ENCODE data around the gene TBC1D9B.
"Not testable (repeated sequence)": the region's sequence is repeated elsewhere in the genome, so short reads cannot be mapped to it uniquely, and the experiment has no call there.

The TBC1D9B gene

DNA sequence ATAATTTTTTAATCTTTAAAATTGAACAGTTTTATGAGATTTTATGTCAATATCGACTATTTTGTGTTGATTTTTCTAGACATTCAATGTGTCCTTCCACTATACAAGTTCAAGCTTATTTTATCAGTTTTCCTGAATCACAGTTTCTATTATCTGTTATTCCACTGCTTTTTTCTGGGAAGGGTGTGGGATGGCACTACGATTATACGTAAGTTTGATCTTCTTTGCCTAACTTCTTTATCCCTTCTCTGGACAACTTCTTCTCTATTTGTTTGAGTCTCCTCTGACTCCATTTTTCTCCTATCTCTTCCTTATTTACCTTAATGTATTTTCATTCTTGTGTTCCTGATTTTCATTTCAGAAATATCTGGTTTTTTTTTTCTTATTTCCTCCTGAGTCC is 24.5 kb downstream of the TBC1D9B start:
- no peak for DNase-seq

GRCh38 chr5:179882338-179882737 is 25.4 kb downstream of the TBC1D9B start:
- DNase-seq, result no peak

GRCh38 chr5:179880848-179881590 is 26.7 kb downstream of the TBC1D9B start:
- DNase-seq, result no peak

GRCh38 chr5:179880066-179880650 is 27.5 kb downstream of the TBC1D9B start:
- DNase-seq, result no peak

- DNase-seq, result no peak
These were observed 28.0 kb downstream of the TBC1D9B start for GRCh38 chr5:179879690-179880010.

DNA sequence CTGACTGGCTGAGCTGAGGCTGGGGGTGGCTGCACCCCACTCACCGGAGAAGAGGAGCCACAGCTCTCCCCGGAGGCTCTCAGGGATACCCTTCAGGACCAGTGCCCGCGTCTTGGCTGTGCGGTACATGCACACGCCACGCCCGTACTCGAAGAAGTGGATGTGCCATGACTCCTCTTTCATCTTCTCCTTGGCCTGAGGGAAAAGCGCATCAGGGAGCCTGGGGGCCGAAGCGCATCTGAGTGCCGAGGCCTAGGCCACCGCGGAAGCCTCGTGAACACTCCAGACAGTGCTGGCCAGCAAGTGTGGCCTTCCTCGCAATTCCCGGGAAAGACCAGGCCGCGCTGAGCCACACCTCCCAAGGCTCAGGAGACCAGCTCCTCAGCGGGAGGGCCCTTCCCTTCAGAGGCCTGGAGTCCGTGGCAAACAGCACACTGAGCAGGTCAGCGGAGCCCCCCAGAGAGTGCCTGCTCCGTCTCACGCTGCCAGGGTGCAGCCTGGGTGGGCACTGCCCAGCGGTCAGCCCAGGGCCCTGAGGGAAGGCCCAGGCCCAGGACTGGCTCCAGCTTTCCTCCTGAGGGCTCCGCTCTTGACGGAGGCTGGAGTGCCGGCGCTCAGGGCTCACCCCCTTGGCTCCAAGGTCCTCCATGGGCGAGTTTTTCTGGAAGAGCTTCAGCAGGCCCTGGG is 28.6 kb downstream of the TBC1D9B start:
- no peak for DNase-seq

DNA sequence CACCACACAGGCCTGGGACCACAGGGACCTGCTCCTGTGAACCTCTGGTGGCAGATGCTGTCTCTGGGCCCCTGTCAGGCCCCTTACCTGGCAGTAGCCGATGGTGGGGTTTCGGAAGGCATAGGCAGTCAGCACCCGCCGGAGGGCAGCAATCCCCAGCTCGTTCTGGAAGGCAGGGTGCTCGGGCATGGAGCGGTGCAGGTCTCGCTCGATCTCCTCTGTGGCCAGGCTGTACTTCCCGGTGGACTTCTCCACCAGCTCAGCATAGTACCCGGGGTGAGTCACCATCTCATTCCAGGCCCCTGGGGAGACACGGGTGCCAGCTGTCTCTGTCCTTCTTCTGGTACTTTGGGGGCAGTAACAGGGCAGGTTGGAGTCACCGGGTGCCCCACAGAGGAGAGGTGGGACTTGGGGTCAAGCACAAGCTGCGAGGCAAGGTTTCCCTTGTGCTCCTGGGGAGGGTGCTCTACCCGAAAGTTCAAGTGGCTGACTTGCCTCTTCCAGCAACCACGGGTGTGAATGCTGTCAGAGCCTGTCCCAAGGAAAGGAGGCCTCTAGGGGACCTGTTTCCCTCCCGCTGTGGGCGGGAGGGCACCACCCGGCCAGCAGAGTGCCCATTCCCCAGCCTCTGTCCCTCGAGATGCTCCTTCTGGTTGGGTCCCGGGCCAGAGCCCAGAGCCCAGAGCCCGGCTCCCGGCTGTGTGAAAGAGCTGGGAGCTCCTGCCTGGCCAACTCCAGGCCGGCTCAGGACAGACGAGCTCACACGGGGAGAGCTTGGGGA is 29.3 kb downstream of the TBC1D9B start:
- no peak for DNase-seq

DNA sequence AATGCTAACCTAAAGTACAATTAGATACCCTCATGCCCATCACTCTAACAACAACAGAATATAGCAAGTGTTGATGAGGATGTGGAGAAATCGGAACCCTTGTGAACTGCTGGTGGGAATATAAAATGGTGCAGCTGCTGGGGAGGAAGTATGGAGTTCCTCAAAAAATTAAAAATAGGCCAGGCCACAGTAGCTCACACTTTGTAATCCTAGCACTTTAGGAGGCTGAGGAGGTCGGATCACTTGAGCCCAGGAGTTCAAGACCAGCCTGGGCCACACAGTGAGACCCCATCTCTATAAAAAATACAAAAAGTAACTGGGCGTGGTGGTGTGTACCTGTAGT is 31.1 kb downstream of the TBC1D9B start:
- no peak for DNase-seq

DNA sequence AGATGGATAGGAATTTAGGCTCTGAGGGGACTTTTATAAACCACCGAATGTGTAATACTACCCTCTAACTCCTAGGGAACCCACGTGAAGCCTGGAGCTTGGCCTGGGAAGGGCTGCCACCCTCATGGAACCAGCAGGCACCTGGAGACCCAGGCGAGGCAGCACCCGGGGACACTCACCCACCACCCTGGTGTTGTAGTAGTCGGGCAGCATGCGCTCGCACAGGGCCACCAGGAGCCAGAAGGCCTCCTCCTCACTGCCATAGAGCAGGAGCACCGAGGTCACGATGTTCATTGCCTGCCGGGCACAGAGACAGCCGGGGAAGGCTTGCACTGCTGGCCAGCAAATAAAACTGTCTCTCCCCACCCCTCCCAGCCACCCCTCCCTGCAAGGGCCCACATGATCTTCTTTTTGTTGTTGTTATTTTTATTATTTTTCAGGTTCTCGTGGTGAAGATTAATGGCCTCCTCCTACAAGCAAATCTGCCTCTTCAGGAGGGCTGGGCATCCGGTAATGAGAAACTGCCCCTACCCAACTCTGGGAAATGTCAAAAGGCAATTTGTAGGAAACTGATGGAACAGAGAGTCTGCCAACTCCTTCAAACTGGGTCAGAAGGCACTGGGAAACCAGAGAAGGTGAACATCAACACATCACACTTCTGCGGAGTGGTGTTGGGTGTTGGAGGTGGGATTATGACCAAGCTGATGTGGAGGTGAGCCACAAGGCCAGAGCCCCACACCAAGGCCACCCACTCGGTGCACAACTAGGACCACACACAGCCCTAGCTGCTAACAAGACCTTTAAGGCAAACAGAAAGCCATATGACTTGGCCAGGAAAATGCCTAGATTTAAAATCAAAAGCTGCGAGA is 31.7 kb downstream of the TBC1D9B start:
- DNase-seq, result no peak

DNA sequence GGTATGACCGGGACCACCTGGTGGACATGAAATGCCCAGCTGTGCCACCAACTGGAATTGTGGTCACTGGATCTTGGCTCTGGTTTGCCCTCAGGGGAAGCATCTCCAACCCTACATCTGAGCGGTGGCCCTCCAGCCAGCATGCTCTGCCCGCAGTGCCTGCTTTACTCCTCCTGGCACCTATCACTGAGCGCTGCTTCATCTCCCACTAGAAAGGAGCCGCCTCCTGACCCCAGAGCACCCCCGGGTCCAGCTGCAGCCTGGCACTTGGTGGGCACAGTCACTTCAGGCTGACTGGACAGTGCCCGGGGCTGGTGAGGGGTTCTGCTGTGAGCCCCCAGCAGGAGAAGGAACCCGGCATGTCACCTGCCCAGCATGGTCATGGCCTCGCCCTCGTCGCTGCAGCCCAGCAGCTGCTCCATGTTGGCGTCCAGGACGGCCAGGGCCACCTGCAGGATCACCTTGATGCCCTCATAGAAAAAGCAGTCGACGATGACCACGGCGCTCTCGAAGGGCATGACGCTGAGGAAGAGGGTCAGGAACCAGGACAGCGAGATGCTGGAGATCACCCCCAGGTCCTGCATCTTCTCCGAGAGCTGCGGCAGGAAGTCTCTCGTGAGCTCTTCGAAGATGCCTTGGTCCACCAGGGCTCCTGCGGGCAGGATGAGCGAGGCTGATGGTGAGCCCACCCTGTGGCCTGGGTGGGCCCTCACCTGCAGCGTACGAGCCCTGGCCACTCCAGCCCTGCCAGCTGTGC is 33.0 kb downstream of the TBC1D9B start:
- no peak for DNase-seq

GRCh38 chr5:179874136-179874535 is 33.6 kb downstream of the TBC1D9B start:
- DNase-seq, result no peak

DNA sequence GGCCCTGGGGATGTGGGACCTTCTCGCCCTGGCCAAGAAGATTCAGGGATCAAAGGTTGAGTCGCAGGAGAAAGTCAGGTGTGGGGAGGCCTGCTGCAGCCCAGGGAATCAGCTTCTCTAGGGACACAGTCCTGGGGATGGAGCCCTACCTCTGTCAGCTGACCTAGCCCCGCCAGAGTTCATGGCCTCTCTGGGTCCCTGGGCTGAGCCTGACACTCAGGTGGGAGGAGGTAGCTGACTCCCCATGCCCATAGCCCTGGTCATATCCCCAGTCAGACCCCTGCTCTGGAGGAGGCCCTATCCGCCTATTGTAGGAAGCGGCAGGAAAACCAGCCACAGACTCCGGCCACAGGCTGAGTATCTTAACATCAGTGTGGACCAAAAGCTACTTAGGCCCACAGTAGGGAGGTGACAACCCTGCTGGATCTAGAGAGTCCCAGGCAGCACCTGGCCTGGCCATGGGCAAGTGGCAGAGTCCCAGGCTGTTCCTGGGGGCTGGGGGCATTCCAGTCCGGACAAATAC is 34.0 kb downstream of the TBC1D9B start:
- no peak for DNase-seq

DNA sequence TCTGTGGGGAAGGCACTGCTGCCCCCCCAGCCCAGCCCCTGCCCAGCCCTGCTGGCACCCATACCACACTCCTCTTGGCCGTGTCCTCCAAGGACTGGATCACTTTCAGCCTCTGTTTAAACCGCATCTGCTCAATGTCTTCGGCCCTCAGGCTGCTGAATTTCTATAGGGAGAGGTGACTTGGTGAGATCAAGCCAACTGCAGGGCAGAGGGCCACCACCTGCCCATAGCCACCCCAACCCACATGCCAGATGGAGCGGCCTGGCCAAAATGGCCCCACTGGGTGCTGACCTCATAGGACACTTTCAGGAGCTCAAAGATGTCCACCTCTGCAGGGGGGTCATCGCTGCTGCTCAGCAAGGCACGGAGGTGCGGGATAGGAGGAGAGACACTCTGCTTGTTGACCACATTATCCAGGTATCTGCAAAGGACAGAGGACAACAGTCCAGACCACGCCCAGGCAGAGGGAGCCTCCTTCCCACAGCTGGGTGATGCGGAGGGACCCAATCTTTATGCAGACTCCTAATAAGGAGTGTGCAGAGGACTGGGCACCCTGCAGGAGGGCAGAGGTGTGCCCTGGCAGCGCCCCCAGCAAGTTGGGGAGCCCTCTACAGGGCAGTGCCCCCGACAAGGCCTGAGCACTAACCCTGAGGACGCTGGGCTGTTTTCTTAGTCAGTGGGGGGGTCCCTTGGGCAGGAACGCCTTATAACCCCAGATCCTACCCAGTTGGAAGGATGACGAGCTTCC is 34.7 kb downstream of the TBC1D9B start:
- no peak for DNase-seq

DNA sequence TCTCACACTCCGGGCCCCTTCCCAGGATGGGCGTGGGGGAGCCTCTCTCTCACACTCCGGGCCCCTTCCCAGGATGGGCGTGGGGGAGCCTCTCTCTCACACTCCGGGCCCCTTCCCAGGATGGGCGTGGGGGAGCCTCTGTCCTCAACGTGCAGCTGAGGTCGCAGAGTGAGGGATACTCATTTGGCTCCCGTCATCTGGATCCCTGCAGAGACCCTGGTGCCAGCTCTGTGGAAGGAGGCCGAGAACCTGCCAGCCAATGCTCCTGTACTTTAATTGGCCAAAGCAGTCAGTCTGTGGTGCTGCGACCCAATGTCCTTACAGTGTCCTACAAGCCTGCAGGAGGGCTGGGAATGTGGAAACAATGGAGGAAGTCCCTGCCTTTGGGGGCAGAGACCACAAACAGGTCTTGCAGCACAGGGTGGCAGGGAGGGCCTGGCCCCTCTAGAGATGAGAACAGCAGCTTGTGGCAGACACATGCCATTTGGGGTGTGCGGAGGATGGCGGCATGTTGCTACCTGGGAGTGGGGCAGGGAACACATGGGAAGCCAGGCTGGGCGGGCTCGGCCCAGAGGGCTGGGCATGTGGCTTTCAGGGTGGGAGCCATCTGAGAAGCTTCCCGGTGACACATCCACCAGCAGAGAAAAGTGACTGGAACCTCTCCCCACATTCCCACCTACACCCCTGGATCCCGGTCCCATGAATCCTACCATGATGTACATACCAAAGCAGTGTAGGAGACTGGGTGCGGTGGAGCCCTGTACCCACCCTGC is 35.5 kb downstream of the TBC1D9B start:
- no peak for DNase-seq

GRCh38 chr5:179871533-179871932 is 36.2 kb downstream of the TBC1D9B start:
- DNase-seq, result not testable (repeated sequence)

- DNase-seq, result no peak
These were observed 36.7 kb downstream of the TBC1D9B start for GRCh38 chr5:179870952-179871351.

GRCh38 chr5:179870403-179870903 is 37.2 kb downstream of the TBC1D9B start:
- peak; percentile 20 for DNase-seq

DNA sequence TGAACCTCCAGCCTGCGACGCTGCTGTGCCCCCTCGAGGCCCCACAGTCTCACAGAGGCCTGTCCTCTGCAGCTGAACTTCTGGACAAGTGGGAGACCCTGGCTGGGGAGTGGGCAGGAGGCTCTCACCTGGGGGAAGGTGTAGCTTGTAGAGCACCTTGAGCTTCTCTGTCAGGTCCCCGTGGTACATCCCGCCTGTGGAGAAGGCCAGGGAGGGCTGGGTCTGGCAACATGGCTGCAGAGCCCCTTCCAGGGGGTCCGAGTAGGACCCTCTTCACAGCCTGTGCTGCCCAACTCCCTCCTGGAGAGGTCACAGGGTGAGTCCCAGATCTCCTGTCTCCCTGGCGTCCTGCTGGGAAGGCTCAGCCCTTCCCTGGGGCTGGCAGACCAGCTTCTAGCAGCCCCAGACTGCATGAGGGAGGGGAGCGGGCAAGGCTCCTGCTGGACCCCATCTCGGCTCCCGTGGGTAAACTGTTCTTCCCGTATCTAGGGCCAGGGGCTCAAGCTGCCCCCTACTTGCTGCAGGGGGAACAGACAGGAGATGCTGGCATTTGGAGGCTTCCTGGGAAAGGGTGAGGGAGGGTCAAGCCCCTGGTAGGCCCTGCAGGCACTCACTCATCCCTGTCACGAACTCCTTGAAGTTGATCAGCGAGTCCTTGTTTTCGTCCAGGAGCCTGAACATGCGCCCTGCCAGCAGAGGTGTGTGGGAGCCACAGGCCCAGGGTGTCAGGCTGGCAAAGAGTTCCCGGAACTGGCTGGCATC is 37.9 kb downstream of the TBC1D9B start:
- DNase-seq, result no peak

DNA sequence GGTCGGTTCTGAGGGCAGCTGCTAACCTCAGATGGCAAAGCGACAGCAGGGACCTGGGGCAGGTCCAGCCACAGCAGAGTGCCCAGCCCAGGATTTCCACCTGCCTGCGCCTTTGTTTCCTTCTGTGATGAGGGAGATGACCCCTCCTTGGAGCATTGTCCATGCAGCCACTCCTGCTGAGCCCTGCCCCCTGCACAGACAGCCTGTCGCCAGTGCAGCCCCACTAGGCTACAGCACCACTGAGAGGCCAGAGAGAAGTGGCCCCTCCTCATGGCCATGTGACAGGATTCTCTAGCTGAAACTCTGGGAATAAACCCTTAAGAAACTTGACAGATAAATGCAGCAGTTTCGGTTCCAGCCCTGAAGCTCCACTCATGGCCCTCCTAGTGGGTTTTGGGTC is 38.6 kb downstream of the TBC1D9B start:
- no peak for DNase-seq

Data from fibroblast of skin of right quadriceps (primary cell).